ENCODE measurements around the gene TRUB2. TPM values are rescaled to one million over a fixed set of nuclear protein-coding genes. Genes with fewer than 3 reads are reported as not detected.

TRUB2 gene
- total and polyA plus RNA-seq, 2 of the 13 experiments (the other 11 are each of a cell fraction or from before 2014, with no cell fraction given), result 22.3 to 41.2 TPM

DNA sequence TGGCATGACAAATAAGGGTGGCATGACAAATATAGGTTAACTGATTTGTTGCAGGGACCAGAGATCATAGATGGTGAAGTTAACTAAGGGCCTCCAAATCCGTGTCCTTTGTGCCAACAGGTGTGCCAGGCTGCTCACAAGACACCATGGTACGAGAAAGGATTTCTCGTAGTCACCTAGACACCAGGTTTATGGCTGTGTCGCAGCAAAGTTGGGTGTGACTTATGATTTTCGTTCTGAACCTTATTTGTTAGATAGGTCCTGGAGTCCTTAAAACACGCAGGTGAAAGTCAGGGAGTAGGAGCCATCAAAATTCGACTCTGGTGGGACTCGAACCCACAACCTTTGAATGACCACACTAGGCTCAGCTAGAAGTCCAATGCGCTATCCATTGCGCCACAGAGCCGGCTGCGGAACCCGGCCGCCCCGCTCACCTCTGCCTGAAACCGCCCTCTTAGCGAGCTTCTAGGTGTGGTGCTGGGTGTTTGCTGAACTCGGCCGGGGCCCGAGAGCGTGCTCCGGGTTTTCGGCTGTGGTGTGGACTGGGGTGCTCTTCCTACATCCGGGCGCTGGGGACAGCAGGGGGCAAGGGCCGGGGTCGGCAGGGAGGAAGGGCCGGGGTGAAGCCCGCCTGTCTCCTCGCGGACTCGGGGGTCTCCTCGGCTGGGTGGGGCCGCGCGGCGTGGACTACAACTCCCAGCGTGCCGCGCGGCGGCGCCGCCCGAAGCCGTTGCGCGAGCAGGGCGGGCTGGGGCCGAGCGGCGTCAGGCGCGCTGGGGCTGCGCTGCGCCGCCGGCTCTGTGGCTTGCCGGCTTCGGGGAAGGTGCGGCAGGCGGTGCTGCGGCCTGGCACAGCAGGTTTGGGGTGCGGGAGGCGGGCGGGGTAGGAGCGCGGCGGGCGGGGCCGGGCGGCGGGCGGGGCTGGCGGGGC is 17.8 kb upstream of the TRUB2 start, which contains the start of gene SLC27A4 (continued):
- TF ChIP-seq ZBTB21 (CRISPR knock-in tag; IDR thresholded peaks at IDR 0.05) (no peak), ZNF44 (CRISPR knock-in tag; IDR thresholded peaks at IDR 0.05) (0 out of 2 replicates have a peak, but pooled peaks have one; percentile 34), ZSCAN29 (CRISPR knock-in tag; conservative IDR thresholded peaks at IDR 0.05) (no peak; the same call in 1 of the 2 replicates), HOMEZ (CRISPR knock-in tag; IDR thresholded peaks at IDR 0.05; ENCODE audit: low read depth) (peak; percentile 18; the same call in 1 of the 2 replicates), MED8 (CRISPR knock-in tag; IDR thresholded peaks at IDR 0.05; ENCODE audit: insufficient replicate concordance) (peak; percentile 51), TEAD3 (CRISPR knock-in tag; optimal IDR thresholded peaks at IDR 0.05; ENCODE audit: borderline replicate concordance) (peak; percentile 22), POLR2AphosphoS2 (IDR thresholded peaks at IDR 0.05; ENCODE audit: low read depth, low read length) (peak; percentile 92), SALL1 (CRISPR knock-in tag; IDR thresholded peaks at IDR 0.05) (peak; percentile 62; the same call in 1 of the 2 replicates), ZBTB26 (CRISPR knock-in tag; IDR thresholded peaks at IDR 0.05; ENCODE audit: borderline replicate concordance) (0 out of 2 replicates have a peak, but pooled peaks have one; percentile 60), MXD3 (CRISPR knock-in tag; IDR thresholded peaks at IDR 0.05) (peak; percentile 54), ZFP1 (CRISPR knock-in tag; IDR thresholded peaks at IDR 0.05) (0 out of 2 replicates have a peak, but pooled peaks have one; percentile 27), TCF12 (IDR thresholded peaks at IDR 0.05) (no peak), TCF12 (CRISPR knock-in tag; IDR thresholded peaks at IDR 0.05) (0 out of 2 replicates have a peak, but pooled peaks have one; percentile 48), PRPF4 (IDR thresholded peaks at IDR 0.05; ENCODE audit: low read depth, low read length, poor library complexity, severe bottlenecking) (no peak), NAIF1 (CRISPR knock-in tag; IDR thresholded peaks at IDR 0.05; ENCODE audit: borderline replicate concordance) (peak; percentile 20; the same call in 1 of the 2 replicates)
- TF ChIP-seq, protein P1, sequence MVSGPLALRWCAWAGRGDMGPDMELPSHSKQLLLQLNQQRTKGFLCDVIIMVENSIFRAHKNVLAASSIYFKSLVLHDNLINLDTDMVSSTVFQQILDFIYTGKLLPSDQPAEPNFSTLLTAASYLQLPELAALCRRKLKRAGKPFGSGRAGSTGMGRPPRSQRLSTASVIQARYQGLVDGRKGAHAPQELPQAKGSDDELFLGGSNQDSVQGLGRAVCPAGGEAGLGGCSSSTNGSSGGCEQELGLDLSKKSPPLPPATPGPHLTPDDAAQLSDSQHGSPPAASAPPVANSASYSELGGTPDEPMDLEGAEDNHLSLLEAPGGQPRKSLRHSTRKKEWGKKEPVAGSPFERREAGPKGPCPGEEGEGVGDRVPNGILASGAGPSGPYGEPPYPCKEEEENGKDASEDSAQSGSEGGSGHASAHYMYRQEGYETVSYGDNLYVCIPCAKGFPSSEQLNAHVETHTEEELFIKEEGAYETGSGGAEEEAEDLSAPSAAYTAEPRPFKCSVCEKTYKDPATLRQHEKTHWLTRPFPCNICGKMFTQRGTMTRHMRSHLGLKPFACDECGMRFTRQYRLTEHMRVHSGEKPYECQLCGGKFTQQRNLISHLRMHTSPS (CRISPR knock-in tag; IDR thresholded peaks at IDR 0.05; ENCODE audit: low read depth), result peak; percentile 27
- TF ChIP-seq, protein P2, sequence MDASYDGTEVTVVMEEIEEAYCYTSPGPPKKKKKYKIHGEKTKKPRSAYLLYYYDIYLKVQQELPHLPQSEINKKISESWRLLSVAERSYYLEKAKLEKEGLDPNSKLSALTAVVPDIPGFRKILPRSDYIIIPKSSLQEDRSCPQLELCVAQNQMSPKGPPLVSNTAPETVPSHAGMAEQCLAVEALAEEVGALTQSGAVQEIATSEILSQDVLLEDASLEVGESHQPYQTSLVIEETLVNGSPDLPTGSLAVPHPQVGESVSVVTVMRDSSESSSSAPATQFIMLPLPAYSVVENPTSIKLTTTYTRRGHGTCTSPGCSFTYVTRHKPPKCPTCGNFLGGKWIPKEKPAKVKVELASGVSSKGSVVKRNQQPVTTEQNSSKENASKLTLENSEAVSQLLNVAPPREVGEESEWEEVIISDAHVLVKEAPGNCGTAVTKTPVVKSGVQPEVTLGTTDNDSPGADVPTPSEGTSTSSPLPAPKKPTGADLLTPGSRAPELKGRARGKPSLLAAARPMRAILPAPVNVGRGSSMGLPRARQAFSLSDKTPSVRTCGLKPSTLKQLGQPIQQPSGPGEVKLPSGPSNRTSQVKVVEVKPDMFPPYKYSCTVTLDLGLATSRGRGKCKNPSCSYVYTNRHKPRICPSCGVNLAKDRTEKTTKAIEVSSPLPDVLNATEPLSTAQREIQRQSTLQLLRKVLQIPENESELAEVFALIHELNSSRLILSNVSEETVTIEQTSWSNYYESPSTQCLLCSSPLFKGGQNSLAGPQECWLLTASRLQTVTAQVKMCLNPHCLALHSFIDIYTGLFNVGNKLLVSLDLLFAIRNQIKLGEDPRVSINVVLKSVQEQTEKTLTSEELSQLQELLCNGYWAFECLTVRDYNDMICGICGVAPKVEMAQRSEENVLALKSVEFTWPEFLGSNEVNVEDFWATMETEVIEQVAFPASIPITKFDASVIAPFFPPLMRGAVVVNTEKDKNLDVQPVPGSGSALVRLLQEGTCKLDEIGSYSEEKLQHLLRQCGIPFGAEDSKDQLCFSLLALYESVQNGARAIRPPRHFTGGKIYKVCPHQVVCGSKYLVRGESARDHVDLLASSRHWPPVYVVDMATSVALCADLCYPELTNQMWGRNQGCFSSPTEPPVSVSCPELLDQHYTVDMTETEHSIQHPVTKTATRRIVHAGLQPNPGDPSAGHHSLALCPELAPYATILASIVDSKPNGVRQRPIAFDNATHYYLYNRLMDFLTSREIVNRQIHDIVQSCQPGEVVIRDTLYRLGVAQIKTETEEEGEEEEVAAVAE (CRISPR knock-in tag; IDR thresholded peaks at IDR 0.05; ENCODE audit: borderline replicate concordance), result peak; percentile 44; the same call in 1 of the 2 replicates
